ENCODE results near the gene PSMC3.

Gene PSMC3

GRCh38 chr11:47442514-47442913, 16.3 kb upstream of the PSMC3 start:
- DNase-seq = no peak

- DNase-seq = no peak
These were observed 15.2 kb upstream of the PSMC3 start for GRCh38 chr11:47441421-47441820.

GRCh38 chr11:47440054-47440476, 13.8 kb upstream of the PSMC3 start:
- DNase-seq = no peak

GRCh38 chr11:47438721-47439120, 12.5 kb upstream of the PSMC3 start:
- DNase-seq = no peak

GRCh38 chr11:47437746-47438418, 11.6 kb upstream of the PSMC3 start:
- no peak for DNase-seq

GRCh38 chr11:47437218-47437745, 11.0 kb upstream of the PSMC3 start:
- DNase-seq = no peak

- no peak for DNase-seq
These were observed 10.5 kb upstream of the PSMC3 start for GRCh38 chr11:47436726-47437125.

GRCh38 chr11:47435687-47436086, 9.4 kb upstream of the PSMC3 start:
- DNase-seq = no peak

GRCh38 chr11:47434011-47434786, 8.0 kb upstream of the PSMC3 start:
- no peak for DNase-seq

- DNase-seq = no peak
These were observed 6.9 kb upstream of the PSMC3 start for GRCh38 chr11:47433157-47433556.

GRCh38 chr11:47431356-47432083, 5.3 kb upstream of the PSMC3 start:
- DNase-seq = no peak

- DNase-seq = no peak
These were observed 4.3 kb upstream of the PSMC3 start for GRCh38 chr11:47430524-47430923.

- DNase-seq = no peak
These were observed 628 bp downstream of the PSMC3 start for GRCh38 chr11:47425611-47426010.

- no peak for DNase-seq
These were observed 7.6 kb downstream of the PSMC3 start for GRCh38 chr11:47418454-47419259.

GRCh38 chr11:47417712-47418111, 8.5 kb downstream of the PSMC3 start:
- no peak for DNase-seq

- no peak for DNase-seq
These were observed 10.2 kb downstream of the PSMC3 start for GRCh38 chr11:47415949-47416472.

- DNase-seq = no peak
These were observed 11.0 kb downstream of the PSMC3 start for GRCh38 chr11:47415091-47415854.

GRCh38 chr11:47414685-47415070, 11.6 kb downstream of the PSMC3 start:
- DNase-seq = no peak

GRCh38 chr11:47413908-47414684, 12.1 kb downstream of the PSMC3 start:
- no peak for DNase-seq

GRCh38 chr11:47413351-47413750, 12.9 kb downstream of the PSMC3 start:
- DNase-seq = no peak

All from NCI-H1048 (cell line).